Measurements from ENCODE around the gene NKD2.

Gene NKD2

GRCh38 chr5:962386-962785 is 46.2 kb upstream of the NKD2 start:
- H3K4me3 ChIP-seq (ENCODE audit: low read depth in 1 of 2, low read length in 1 of 2), result no peak overlapping the region
- no peak overlapping the region for H3K27ac ChIP-seq
- H3K36me3 ChIP-seq, result no peaks in the 10 kb centered on the region
- no peaks in the 10 kb centered on the region for H3K9me3 ChIP-seq
- H3K27me3 ChIP-seq, result peaks cover 12% of the 10 kb centered on the region
- no peaks in the 10 kb centered on the region for H3K4me1 ChIP-seq (ENCODE audit: control insufficient read depth in 1 of 2, insufficient read depth in 1 of 2, low read depth in 1 of 2, low read length in 1 of 2)
- TF ChIP-seq CTCF (IDR thresholded peaks at IDR 0.05), result no peak

- Histone ChIP-seq H3K9me3 (no peaks in the 10 kb centered on the region), H3K27ac (no peak overlapping the region), H3K36me3 (no peaks in the 10 kb centered on the region), H3K4me1 (ENCODE audit: control insufficient read depth in 1 of 2, insufficient read depth in 1 of 2, low read depth in 1 of 2, low read length in 1 of 2) (no peaks in the 10 kb centered on the region), H3K27me3 (peaks cover 12% of the 10 kb centered on the region), H3K4me3 (ENCODE audit: low read depth in 1 of 2, low read length in 1 of 2) (no peak overlapping the region)
- TF ChIP-seq CTCF (IDR thresholded peaks at IDR 0.05), result no peak
These were observed 45.8 kb upstream of the NKD2 start for GRCh38 chr5:962801-963200.

GRCh38 chr5:963310-963672 is 45.3 kb upstream of the NKD2 start:
- Histone ChIP-seq H3K9me3 (no peaks in the 10 kb centered on the region), H3K4me3 (ENCODE audit: low read depth in 1 of 2, low read length in 1 of 2) (no peak overlapping the region), H3K27me3 (peaks cover 13% of the 10 kb centered on the region), H3K27ac (no peak overlapping the region), H3K36me3 (no peaks in the 10 kb centered on the region), H3K4me1 (ENCODE audit: control insufficient read depth in 1 of 2, insufficient read depth in 1 of 2, low read depth in 1 of 2, low read length in 1 of 2) (no peaks in the 10 kb centered on the region)
- no peak for TF ChIP-seq CTCF (IDR thresholded peaks at IDR 0.05)

- Histone ChIP-seq H3K4me1 (ENCODE audit: control insufficient read depth in 1 of 2, insufficient read depth in 1 of 2, low read depth in 1 of 2, low read length in 1 of 2) (no peaks in the 10 kb centered on the region), H3K27ac (no peak overlapping the region), H3K27me3 (peaks cover 19% of the 10 kb centered on the region), H3K9me3 (no peaks in the 10 kb centered on the region), H3K36me3 (no peaks in the 10 kb centered on the region), H3K4me3 (ENCODE audit: low read depth in 1 of 2, low read length in 1 of 2) (no peak overlapping the region)
- TF ChIP-seq CTCF (IDR thresholded peaks at IDR 0.05), result no peak
These were observed 44.7 kb upstream of the NKD2 start for GRCh38 chr5:963673-964531.

GRCh38 chr5:964821-965220 is 43.8 kb upstream of the NKD2 start:
- Histone ChIP-seq H3K27me3 (peaks cover 28% of the 10 kb centered on the region), H3K36me3 (no peaks in the 10 kb centered on the region), H3K27ac (no peak overlapping the region), H3K9me3 (no peaks in the 10 kb centered on the region), H3K4me3 (ENCODE audit: low read depth in 1 of 2, low read length in 1 of 2) (no peak overlapping the region), H3K4me1 (ENCODE audit: control insufficient read depth in 1 of 2, insufficient read depth in 1 of 2, low read depth in 1 of 2, low read length in 1 of 2) (no peaks in the 10 kb centered on the region)
- TF ChIP-seq CTCF (IDR thresholded peaks at IDR 0.05), result no peak

Data from neutrophil (primary cell).